ENCODE data around the gene FAM114A2.
"Not testable (repeated sequence)": the region's sequence is repeated elsewhere in the genome, so short reads cannot be mapped to it uniquely, and the experiment has no call there.

DNA sequence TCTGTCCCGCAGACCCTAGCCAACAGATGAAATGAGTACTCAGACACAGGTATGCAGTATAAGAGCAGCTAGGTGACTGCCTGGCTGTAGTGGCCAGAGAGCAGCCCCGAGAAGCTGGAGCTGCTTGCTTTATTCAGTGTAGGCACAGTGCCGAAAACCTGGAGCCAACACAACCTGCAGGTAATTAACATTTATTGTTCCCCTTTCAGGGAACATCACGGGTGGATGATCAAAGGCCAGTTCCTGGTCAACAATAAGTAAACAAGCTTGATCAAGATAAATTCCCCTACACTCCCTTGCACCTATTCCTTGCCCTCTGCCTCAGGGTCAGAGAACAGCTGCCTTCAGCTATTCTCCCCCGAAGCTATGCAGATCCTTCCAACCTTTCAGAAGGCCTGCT is 31.1 kb upstream of the FAM114A2 start:
- TF ChIP-seq POLR2A, CTCF, POLR2AphosphoS5 (IDR thresholded peaks at IDR 0.05): not testable (repeated sequence)

All from upper lobe of left lung (tissue), 4 donors.